ENCODE measurements around the gene GIMAP4.
A peak's percentile ranks its signal among the peaks of the same experiment; 100 is the strongest.
"Not testable (repeated sequence)": the region's sequence is repeated elsewhere in the genome, so short reads cannot be mapped to it uniquely, and the experiment has no call there.

Gene GIMAP4

GRCh38 chr7:150566572-150566971 lies 618 bp upstream of the GIMAP4 start:
- H3K27me3 Mint-ChIP-seq, result no peaks in the 10 kb centered on the region
- H3K27ac Mint-ChIP-seq, result peak overlapping the region; percentile 92
- peaks cover 75% of the 10 kb centered on the region for H3K4me1 Mint-ChIP-seq
- DNase-seq, result no peak
- H3K4me3 Mint-ChIP-seq, result peak overlapping the region; percentile 80
- peak; percentile 47 for ATAC-seq
- peaks cover 4% of the 10 kb centered on the region for H3K9me3 Mint-ChIP-seq
- peaks cover 24% of the 10 kb centered on the region for H3K36me3 Mint-ChIP-seq (ENCODE audit: low read depth)

GRCh38 chr7:150567871-150568301 lies 696 bp downstream of the GIMAP4 start:
- H3K27me3 Mint-ChIP-seq, result no peaks in the 10 kb centered on the region
- peaks cover 63% of the 10 kb centered on the region for H3K4me1 Mint-ChIP-seq
- H3K9me3 Mint-ChIP-seq, result peaks cover 6% of the 10 kb centered on the region
- DNase-seq (no peak), ATAC-seq (peak; percentile 40)
- H3K27ac Mint-ChIP-seq, result peak overlapping the region; percentile 92
- H3K4me3 Mint-ChIP-seq, result peak overlapping the region; percentile 80
- peaks cover 35% of the 10 kb centered on the region for H3K36me3 Mint-ChIP-seq (ENCODE audit: low read depth)

GRCh38 chr7:150568714-150569113 lies 1.5 kb downstream of the GIMAP4 start:
- Mint-ChIP-seq H3K27ac (peak overlapping the region; percentile 92), H3K36me3 (ENCODE audit: low read depth) (peaks cover 44% of the 10 kb centered on the region), H3K4me3 (peak overlapping the region; percentile 80)

GRCh38 chr7:150569245-150569955 lies 2.2 kb downstream of the GIMAP4 start:
- Mint-ChIP-seq H3K36me3 (ENCODE audit: low read depth) (peaks cover 49% of the 10 kb centered on the region), H3K27me3 (no peaks in the 10 kb centered on the region), H3K4me1 (peaks cover 52% of the 10 kb centered on the region), H3K4me3 (peak overlapping the region; percentile 80), H3K9me3 (peaks cover 18% of the 10 kb centered on the region), H3K27ac (peak overlapping the region; percentile 92)
- ATAC-seq (no peak), DNase-seq (no peak)

More at GRCh38 chr7:150568714-150569113, 1.5 kb downstream of the GIMAP4 start:
- H3K4me1 Mint-ChIP-seq, result peaks cover 56% of the 10 kb centered on the region
- DNase-seq (no peak), ATAC-seq (peak; percentile 41)
- H3K9me3 Mint-ChIP-seq, result peaks cover 13% of the 10 kb centered on the region
- H3K27me3 Mint-ChIP-seq, result no peaks in the 10 kb centered on the region

- Mint-ChIP-seq H3K27ac (peak overlapping the region; percentile 92), H3K4me3 (no peak overlapping the region), H3K27me3 (no peaks in the 10 kb centered on the region), H3K9me3 (peaks cover 20% of the 10 kb centered on the region), H3K4me1 (peaks cover 42% of the 10 kb centered on the region), H3K36me3 (ENCODE audit: low read depth) (peaks cover 53% of the 10 kb centered on the region)
- DNase-seq (no peak), ATAC-seq (no peak)
Observed at GRCh38 chr7:150570556-150571465, 3.6 kb downstream of the GIMAP4 start.

- Mint-ChIP-seq H3K27me3 (no peaks in the 10 kb centered on the region), H3K4me1 (peaks cover 29% of the 10 kb centered on the region), H3K4me3 (no peak overlapping the region), H3K27ac (no peak overlapping the region), H3K9me3 (peaks cover 28% of the 10 kb centered on the region), H3K36me3 (ENCODE audit: low read depth) (peaks cover 57% of the 10 kb centered on the region)
- no peak for DNase-seq
- no peak for ATAC-seq
Observed at GRCh38 chr7:150572496-150572895, 5.3 kb downstream of the GIMAP4 start.

- peaks cover 43% of the 10 kb centered on the region for H3K9me3 Mint-ChIP-seq
- peaks cover 15% of the 10 kb centered on the region for H3K36me3 Mint-ChIP-seq (ENCODE audit: low read depth)
- peak overlapping the region; percentile 4 for H3K27ac Mint-ChIP-seq
- ATAC-seq, H3K4me3 Mint-ChIP-seq, H3K27me3 Mint-ChIP-seq, DNase-seq: not testable (repeated sequence)
- peaks cover 12% of the 10 kb centered on the region for H3K4me1 Mint-ChIP-seq
Observed at GRCh38 chr7:150579979-150580637, 12.9 kb downstream of the GIMAP4 start.

- peak overlapping the region; percentile 4 for H3K27ac Mint-ChIP-seq
- no peaks in the 10 kb centered on the region for H3K27me3 Mint-ChIP-seq
- DNase-seq (no peak), ATAC-seq (peak; percentile 40)
- H3K9me3 Mint-ChIP-seq, result peaks cover 41% of the 10 kb centered on the region
- no peak overlapping the region for H3K4me3 Mint-ChIP-seq
- peaks cover 16% of the 10 kb centered on the region for H3K4me1 Mint-ChIP-seq
- H3K36me3 Mint-ChIP-seq (ENCODE audit: low read depth), result peaks cover 12% of the 10 kb centered on the region
Observed at GRCh38 chr7:150580638-150581394, 13.6 kb downstream of the GIMAP4 start.

GRCh38 chr7:150585199-150585598 lies 18.0 kb downstream of the GIMAP4 start:
- DNase-seq (no peak), ATAC-seq (no peak)
- Mint-ChIP-seq H3K27ac (no peak overlapping the region), H3K4me1 (peaks cover 43% of the 10 kb centered on the region), H3K9me3 (peaks cover 31% of the 10 kb centered on the region), H3K36me3 (ENCODE audit: low read depth) (peaks cover 12% of the 10 kb centered on the region), H3K4me3 (no peak overlapping the region), H3K27me3 (no peaks in the 10 kb centered on the region)

GRCh38 chr7:150586068-150586784 lies 19.0 kb downstream of the GIMAP4 start:
- ATAC-seq (peak; percentile 94), DNase-seq (no peak)
- Mint-ChIP-seq H3K27ac (peak overlapping the region; percentile 83), H3K4me3 (peak overlapping the region; percentile 62), H3K4me1 (peaks cover 45% of the 10 kb centered on the region), H3K9me3 (peaks cover 24% of the 10 kb centered on the region), H3K36me3 (ENCODE audit: low read depth) (peaks cover 12% of the 10 kb centered on the region), H3K27me3 (no peaks in the 10 kb centered on the region)

GRCh38 chr7:150586785-150587152 lies 19.6 kb downstream of the GIMAP4 start:
- Mint-ChIP-seq H3K27me3 (no peaks in the 10 kb centered on the region), H3K27ac (peak overlapping the region; percentile 83), H3K9me3 (peaks cover 28% of the 10 kb centered on the region), H3K4me1 (peaks cover 45% of the 10 kb centered on the region), H3K36me3 (ENCODE audit: low read depth) (peaks cover 13% of the 10 kb centered on the region), H3K4me3 (peak overlapping the region; percentile 62)
- DNase-seq (no peak), ATAC-seq (peak; percentile 76)

- H3K4me1 Mint-ChIP-seq, result peaks cover 45% of the 10 kb centered on the region
- no peak overlapping the region for H3K4me3 Mint-ChIP-seq
- H3K36me3 Mint-ChIP-seq (ENCODE audit: low read depth), result peaks cover 19% of the 10 kb centered on the region
- DNase-seq (no peak), ATAC-seq (no peak)
- H3K27me3 Mint-ChIP-seq, result no peaks in the 10 kb centered on the region
- H3K27ac Mint-ChIP-seq, result no peak overlapping the region
- H3K9me3 Mint-ChIP-seq, result peaks cover 30% of the 10 kb centered on the region
Observed at GRCh38 chr7:150587551-150587950, 20.4 kb downstream of the GIMAP4 start.

- Mint-ChIP-seq H3K27ac (no peak overlapping the region), H3K4me1 (peaks cover 35% of the 10 kb centered on the region), H3K4me3 (no peak overlapping the region), H3K9me3 (peaks cover 45% of the 10 kb centered on the region), H3K27me3 (no peaks in the 10 kb centered on the region), H3K36me3 (ENCODE audit: low read depth) (peaks cover 18% of the 10 kb centered on the region)
- DNase-seq (no peak), ATAC-seq (no peak)
Observed at GRCh38 chr7:150594805-150595204, 27.6 kb downstream of the GIMAP4 start.

Data from activated naive CD8-positive, alpha-beta T cell treated with anti-CD3 and anti-CD28 coated beads, Interleukin-2, amount 50 U/mL, for 24 hours (primary cell).